GM19351 (cell line): Measurements from ENCODE around the gene CCNB3.

ENCODE experiments used
- ATAC-seq: cut with Tn5 transposase; IDR thresholded peaks from one replicate; pipeline ENCODE4 v1.9.1; 2021; ENCODE audit warnings: mild to moderate bottlenecking, moderate library complexity; ENCODE audit not compliant: unreplicated experiment

CCNB3 gene

DNA sequence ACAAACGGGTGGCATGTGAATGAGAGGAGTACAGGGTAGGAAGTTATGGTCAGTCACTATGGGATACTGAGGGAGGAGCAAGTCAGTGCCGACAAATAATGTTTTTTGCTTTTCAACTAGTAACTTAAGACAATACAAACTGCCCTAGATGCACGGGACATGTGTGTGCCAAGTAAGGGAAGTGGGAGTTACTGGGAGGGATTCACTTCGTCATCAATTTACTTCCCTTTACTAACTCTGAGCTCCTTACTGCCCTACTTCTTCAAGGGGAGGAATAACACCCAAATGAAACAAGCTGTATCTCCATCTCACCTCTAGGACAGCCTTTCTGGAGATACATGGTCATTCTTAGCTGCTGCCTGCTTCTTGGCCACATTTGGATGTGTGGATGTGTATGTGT, 168.4 kb downstream of the CCNB3 start:
- no peak for ATAC-seq

GRCh38 chrX:50375481-50376267, 171.1 kb downstream of the CCNB3 start:
- ATAC-seq: no peak

DNA sequence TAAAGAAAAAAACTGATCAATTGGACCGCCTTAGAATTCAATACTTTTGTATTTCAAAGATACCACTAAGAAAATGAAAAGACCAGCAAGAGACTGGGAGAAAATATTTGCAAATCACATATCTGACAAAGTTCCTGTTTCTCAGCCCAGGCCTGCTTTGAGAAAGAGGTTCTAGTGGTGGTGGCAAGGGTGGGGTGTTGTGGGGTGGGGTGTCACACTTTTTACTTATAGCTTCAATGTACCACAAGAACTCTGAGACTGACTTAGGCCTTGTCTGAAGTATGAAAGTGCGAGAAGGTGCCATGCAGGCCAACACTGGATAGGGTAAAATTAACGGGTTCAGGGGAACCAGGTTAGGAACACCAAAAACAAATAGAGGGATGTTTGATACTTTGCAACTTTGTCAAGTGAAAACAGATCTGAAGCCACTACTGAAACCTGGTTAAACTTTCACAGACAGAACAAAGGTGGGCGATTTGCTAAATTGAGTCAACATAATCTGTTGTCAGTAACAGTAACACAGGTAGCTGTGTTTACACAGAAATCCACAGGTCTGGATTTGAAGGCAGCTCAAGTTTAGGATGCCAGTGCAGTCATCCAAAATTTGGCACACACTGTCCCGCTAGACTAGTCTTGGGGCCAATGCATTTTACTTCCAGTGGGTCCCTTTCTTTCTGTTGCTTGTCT, 177.3 kb downstream of the CCNB3 start:
- ATAC-seq: no peak

DNA sequence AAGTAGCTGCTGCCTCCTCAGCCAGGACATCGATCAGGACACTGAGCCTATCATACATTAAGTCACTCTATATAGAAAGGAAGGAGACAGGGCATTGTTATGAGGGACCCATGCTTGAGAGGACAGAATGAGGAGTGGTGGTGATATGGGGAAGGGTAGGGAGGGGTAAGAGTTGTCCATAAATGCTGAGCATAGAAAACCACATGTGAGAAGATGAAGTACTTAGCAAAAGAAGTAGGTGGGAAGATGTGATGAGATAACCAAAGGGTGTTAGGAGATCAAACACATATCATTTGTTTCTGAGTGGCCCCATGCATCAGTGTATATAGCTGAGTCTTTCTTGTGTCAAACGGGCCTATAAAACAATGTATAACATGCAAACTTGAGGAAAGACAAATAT, 182.0 kb downstream of the CCNB3 start:
- ATAC-seq: no peak

DNA sequence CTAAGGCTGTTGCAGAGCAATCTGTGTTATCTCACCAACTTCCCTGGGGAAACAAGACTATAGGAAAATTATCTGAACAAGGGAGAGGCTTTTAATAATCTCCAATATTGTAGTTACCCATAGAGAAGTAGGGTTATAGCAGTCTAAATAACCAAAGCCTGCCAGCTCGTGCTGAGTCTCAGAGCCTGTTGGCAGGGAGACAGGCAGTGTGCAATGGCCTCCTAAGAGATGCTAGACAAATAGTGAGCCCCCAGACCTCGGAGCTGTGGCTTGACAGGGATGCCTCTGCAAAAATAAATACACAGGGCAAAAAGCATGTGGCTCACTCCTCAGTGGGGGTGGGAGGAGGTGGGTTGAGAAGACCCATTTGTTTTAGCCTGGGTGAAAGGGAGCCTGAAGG, 189.3 kb downstream of the CCNB3 start:
- ATAC-seq: no peak
